Endometrial microvascular endothelial cells (primary cell): ENCODE measurements around the gene HOXC13. TPM values are rescaled to one million over a fixed set of nuclear protein-coding genes. Genes with fewer than 3 reads are reported as not detected.

Experiments used
- in situ Hi-C: cut with HindIII; loops from 2 replicates; pipeline ENCODE4 v1.10.0; 2017; ENCODE audit warnings: low sequenced_read_pairs, low pct_unique_long_range_greater_than_20kb; ENCODE audit errors: inconsistent ontology term
- total RNA-seq: library from RNA; depleted of rRNA; stranded (reverse); fragments of >200 nt; gene quantifications from one replicate; pipeline ENCODE4 v1.2.3, GENCODE V29; 2015; ENCODE audit errors: inconsistent ontology term

The HOXC13 gene, protein sequence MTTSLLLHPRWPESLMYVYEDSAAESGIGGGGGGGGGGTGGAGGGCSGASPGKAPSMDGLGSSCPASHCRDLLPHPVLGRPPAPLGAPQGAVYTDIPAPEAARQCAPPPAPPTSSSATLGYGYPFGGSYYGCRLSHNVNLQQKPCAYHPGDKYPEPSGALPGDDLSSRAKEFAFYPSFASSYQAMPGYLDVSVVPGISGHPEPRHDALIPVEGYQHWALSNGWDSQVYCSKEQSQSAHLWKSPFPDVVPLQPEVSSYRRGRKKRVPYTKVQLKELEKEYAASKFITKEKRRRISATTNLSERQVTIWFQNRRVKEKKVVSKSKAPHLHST
- not detected for total RNA-seq

DNA sequence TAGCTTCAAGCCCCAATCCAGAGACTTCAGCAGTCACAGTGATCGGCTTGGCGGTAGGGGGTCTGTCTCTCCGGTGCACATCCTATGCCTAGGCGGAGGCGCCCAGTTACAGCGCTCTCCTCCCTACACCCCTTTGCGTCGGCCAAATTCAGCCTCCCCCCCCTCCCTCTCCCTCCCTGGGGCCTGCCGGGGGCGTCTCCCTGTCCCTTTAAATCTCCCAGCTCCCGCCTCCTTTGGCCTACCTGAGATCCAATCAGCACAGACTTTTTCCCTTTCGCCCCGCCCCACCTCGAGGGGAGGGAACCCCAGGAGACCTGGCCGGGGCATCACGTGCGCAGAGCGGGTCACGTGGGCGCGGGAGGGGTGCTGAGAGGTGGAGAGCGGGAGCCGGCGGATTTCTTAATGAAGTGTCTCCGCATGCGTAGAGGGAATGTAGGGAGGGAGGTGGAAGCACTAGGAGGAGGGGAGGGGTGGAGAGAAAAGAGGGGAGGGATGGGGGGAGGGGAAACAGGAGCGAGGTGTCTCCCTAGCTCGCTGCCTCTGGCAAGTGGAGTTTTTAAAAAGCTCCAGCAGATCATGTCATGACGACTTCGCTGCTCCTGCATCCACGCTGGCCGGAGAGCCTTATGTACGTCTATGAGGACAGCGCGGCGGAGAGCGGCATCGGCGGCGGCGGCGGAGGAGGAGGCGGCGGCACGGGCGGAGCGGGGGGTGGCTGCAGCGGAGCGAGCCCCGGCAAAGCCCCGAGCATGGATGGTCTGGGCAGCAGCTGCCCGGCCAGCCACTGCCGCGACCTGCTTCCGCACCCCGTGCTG is at the start of gene HOXC13:
Gene HOXC13 (plus strand): TSS at position 506 of the 815 bp plus-strand sequence. CDS start 76 bp downstream, at position 582.
- in situ Hi-C loops: no loop called here

DNA sequence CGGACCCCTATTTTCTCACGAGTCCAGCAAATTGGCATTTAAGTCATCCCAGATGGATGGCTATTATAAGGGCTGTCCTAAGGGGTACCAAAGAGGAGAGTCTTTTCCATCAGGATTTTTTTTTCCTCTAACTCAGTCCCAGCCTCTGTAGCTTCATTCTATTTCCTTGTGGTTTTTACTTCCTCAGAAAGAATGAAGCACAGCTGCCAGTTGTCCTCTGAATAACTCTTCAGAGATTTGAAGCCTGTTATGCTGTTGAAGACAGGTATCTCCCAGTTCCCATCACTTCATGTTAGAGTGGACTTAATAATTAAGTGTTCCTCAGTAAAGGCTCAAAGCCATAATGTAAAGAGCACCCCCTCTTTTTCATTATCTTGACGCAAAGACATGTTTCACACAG is 48.5 kb upstream of the HOXC13 start:
- in situ Hi-C loops: no loop called here

DNA sequence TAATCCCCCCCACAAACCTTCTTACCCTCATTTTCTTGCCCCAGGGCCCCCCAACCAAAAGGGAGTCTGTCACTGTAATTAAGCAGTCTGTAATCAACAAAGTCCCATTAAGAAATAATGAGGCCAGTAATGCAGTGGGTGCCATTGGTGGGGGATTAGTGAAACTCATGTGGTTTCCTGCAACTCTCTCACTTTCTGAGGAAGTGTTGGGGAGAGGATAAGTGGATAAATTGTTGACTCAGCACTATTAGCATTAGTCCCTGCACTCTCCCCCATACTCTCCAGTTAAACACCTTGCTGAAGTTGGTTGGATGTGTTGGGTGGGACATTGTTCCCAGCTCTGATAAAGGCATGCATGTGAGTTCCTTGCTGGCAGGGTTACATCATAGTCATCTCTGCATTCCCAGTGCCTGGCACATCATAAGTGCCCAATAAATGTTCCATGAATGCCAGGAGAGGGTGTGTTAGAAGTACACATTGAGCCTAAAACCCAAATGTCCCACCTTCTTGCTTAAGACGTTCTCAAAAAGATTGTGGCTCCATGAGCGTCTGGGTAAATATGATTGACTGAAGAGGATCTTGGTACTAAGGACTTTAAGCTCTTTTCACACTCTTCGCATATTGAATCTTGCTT is 45.8 kb upstream of the HOXC13 start:
- in situ Hi-C loops: no loop called here

DNA sequence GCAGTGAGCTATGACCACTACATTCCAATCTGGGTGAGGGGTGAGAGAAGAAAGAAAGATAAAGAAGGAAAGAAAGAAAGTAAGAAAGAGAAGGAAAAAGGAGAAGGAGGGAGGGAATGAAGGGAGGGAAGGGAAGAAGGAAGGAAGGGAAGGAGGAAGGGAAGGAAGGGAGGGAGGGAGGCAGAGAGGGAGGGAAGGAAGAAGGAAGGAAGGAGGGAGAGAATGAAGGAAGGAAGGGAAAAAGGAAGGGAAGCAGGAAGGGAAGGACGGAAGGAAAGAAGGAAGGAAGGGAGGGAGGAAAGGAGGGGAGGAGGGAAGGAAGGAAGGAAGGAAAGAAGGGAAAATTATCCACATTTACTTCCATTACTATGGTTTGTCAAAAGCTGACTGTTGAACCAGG is 39.4 kb upstream of the HOXC13 start:
- in situ Hi-C loops: no loop called here

DNA sequence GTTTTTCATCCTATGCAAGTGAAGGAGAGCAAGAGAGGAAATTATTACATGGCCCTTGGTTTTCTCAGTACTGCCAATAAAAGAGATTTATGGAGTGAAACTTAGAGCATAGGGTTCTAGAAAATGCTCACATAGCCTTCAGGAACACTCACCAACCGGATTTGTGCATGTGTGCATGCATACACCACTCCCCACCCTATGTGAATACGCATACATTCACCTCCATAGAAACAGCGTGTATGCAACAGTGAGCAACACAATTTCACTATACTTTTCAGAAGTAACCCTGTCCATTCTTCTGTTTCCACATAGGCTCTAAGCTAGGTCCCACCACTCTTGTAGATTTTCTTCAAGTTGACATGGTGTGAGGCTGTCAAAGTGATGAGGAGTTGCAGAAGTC is 31.5 kb upstream of the HOXC13 start:
- in situ Hi-C loops: no loop called here

DNA sequence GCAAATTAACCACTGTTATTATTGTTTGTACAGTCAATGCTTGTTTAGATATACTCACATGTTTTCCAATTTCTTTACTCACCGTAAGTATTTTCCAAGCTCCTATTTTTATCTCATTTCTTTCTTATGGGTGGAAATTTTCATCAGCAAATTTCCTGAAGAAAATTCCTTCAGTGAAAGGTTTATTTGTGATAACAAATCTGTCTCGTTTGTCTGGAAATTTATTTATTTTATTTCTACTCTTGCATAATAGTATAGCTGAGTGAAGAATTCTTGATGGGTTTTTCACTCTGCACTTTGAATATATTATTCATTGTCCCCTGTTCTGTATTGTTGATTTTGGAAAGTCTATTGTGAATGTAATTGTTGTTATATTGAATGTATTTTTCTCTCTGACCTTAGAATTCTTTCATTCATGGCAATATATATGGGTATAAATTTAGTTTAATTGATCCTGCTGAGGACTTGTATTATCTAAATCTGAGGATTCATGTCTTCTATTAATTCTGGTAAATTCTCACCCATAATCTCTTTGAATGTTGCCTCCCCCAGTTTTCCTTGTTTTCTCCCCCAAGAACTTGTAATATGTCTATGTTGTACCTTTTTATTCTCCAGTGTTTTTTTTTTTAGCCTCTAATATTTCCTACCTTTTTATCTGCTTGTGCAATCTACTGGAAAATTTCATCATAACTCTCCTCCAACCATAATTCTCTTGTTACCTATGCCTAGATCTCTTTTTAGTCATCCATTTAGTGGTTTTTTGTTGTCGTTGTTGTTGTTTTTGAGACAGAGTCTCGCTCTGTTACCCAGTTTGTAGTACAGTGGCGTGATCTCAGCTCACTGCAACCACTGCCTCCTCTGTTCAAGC is 21.6 kb upstream of the HOXC13 start:
- in situ Hi-C loops: no loop called here

DNA sequence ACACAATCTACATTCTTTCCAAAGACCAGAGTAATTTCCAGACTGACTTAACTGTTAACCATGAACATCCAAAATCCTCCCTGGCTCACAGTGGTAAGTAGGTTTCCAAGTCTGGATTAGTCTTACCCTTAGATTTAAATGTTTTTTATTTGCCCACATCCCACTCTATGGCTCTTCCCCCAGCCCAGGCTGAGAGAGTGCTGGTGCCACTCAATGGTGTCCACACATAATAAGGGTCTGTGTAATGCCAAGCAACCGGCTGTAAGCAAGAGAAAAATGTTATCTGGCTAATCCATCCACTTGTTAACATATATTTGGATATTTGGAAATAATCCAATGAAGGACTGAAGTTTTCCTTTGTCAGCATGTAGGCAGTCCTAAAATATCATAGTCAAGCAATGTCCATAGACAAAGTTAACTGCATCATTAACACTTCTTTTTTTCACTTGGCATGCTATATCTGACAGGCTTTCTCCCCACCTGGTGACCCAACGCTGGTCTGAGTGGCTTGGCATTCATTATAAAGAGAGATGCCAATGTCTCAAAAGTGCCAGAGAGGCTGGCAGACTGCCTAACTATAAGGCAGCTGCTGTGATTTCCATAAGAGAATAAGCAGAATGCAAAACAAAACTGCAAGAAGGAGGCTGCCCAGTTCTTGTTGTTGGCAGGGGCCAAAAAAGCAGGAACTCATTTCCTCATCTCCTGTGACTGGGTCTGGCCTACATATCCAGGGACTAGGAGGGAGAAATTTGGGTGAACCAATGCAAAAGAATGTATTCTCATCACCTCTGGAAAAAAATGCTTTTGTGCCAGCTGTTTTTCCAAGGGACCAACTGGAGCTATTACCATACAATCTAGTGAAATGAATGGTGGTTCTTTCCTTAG is 13.9 kb upstream of the HOXC13 start:
- in situ Hi-C loops: no loop called here

DNA sequence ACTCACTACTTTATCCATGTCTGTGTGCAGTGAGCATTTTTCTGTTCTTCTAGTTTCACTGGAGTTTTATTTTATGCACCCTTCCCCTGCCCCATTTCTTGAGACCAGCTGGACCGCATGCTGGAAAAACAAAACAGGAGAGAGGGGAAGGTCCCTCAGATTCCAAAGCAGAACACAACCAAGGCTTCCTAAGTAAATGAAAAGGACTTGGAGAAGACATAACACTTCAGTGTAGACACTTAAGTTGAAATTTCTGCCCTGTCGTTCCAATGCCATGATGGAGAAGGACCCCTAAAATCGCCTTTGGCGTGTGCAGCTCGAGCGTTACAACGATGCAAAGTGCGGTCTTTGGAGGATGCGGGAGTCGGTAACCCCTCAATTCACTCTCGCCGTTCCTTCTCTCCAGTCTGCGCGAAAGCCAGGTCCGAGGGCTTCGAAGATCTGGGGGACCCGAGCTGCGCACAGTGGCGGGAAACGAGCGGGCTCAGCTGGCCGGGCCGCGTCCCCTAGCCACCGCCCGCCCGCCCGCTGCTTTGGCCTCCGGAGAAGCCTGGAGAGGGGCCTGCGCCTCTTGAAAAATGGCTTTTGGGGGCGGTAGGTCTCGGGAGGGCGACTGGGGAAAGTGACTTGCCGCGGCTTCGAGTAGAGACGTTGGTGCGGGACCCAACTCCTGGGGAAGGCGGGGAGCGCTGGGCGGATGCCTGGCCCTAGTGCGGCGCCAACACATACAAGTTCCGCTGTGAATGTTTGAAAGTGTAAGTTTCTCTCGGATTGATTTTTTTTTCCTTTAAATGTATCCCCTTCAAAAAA is 11.2 kb upstream of the HOXC13 start:
- in situ Hi-C loops: no loop called here

DNA sequence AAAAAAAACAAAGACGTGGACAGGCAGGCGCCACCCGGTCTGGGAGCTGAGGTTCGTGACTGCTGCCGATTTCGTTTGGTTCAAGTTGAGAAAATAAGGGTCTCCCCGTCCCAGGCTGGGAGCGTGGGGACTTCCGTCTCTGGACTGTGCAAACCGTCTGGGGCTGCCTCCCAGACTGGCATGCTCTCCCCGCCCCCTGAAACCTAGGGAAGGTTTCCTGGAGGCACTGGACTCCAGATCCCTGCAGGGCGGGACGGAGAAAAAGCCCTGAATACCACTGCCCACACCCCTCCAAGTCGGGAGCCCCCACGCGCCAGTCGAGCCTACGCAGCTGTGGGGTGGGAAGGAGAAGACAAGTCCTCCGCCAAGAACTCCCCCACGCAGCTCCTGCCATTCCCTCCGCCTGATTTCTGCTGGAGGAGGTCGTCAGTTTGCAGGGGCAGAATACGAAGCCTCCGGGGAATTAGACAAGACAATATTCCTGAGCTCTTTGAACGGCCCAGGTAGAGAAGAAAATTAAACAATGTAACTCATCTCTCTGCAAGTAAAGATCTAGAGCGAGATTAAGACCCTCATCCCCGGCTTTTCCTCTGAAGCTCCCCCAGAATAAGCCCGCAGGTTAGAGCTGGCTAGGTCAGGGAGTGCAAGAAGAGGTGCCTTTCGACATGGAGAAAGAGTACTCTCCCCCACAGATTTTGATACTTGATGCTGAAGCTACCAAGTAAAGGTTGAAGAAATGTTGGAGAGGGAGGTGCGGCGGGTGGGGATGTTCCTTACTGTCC is 10.4 kb upstream of the HOXC13 start:
- in situ Hi-C loops: no loop called here

DNA sequence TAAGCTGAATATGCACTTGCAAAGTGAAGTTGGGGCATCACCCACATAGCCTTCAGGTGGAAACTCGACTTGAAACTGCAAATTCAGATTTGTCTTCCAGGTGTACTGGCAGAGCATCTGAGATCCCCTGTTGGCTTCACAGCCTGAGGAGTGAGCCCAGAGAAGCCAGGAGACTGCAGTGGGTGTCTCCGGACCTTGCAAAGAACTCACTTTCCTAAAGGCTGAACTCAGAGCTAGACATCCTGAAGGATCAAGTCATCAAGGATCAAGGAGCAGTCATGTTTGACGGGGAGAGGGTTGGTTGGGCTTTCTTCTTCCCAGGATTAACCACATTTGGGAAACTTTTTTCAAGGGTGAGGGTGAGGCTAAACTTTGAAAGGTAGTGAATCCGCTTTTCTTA is 9.1 kb upstream of the HOXC13 start:
- in situ Hi-C loops: no loop called here

DNA sequence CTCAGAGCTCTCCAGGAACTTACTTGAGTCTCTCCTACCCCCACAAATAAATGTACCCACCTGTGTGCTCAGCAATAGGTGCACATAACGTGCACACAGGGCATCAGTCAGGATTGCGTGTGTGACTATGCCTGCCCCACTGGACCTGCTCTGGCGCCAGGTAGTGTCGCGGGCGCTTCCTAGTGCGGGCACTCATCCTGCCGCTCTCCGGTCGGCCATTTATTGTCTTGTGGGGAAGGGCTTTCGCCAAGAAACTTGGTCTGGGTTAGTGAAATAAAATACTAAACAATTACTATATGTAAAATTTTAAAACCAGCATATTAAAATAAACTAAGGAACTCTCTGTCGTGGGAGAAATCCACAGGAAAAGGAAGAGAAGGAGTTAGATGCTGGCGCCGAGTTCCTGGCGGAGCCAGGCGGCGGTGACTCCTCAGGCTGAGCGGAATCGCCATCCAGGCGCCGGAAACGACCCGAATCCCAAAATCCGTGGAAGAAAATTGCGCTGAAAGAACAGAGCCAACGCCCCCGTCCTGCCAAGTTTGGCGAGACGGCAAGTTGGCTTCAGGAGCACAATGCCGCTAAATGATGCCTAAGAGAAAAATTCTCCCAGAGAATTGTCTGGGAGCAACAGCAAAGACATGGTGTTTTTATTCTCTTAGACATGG is 7.9 kb upstream of the HOXC13 start:
- in situ Hi-C loops: no loop called here

DNA sequence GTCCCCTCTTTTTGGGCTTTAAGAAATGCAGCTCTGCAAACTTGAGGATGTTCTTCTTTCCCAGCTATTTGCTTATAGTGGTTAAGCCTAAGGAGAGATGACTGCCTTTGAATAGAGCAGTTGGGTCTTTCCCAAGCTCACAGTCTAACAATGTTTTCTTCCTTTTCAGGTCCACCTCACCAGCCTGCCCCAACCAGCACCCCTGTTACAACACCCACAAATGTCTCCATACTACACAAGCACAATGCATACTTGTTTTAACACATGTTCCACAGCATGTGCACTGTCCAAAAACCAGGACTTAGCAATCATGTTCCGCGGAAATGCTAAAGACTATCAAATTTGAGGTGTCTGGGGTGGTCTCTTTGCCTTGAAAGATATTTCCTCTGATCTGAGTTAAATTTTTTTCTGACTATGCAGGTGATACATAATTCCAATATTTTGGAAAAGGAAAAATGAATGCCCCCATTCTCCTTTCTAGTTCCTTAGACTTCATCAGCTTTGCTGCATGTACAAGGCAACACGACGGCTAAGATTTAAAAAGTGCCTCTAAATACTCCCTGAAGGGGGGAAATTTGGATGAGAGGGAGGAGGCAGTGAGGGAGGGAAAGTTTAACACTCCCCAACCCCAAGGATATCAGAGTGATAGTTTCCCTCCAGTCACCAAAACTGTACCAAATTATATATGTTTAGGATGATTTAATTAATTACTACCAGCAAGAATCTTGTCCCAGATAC is 6.6 kb upstream of the HOXC13 start:
- in situ Hi-C loops: no loop called here

DNA sequence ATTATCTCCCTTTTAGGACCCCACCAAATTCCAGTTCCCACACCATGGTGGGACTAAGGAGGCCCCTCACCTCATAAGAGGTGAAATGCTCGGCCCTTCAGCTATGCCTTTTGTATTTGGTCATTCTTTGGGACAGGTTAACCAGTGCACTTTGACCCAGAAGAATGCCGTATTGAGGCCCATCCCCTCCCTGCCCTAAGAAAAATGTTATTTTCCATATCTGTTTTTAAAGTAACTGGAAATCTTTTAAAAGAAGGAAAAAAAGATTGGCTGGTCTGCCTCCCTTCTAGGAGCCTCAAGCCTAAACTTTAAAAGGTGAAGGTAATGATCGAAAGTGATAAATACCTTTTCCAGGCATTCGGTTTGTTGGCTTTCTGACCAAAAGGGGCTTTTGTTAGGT is 5.7 kb upstream of the HOXC13 start:
- in situ Hi-C loops: no loop called here

DNA sequence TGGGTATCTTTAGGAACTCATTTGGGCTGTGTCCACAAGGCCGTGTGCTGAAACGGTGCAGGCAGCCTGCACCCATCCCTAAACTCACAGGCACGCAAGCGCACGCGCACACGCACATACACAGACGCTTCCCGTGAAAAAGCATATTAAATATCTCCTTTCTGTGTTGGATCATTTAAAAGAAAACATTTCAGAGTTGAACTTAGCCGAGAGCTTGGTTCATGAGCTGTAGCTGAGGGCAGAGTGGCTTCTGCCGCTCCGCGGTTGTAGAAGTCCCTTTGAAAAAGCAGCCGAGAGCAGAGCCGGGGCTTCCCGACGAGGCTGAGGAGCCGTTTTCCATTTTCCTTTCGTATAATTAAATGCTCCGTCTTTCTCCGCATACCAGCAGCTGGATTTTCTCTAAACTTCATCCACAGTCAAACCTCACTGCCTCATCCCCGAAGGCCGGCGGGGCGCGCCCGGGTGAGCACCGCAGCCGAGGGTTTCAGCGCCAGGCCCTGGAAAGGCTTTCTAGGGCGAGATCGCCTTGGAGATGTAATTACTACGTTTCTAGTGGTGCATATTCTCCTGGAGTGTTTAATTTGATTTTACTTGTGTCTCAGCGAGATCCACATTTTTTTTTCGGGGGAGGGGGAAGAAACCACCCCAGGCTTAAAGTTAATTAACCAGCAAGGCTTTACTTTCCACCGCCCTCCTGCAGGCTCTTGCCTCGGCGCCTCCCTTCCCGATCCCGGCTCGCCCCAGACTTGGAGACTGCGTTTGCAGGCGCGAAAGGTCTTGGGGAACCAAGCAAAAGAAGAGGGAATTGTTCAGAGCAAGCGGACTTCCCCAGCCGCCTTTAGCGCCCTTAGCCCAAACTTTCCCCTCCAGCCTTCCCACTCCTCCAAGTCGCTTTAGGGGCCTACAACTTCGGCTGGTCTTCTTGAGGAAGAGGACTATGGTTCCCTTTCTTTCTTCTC is 3.0 kb upstream of the HOXC13 start:
- in situ Hi-C loops: no loop called here
